ENCODE results near the gene OR51B4. TPM values are rescaled to one million over a fixed set of nuclear protein-coding genes. Genes with fewer than 3 reads are reported as not detected.
"Not testable (repeated sequence)": the region's sequence is repeated elsewhere in the genome, so short reads cannot be mapped to it uniquely, and the experiment has no call there.

OR51B4 gene
- total and polyA plus RNA-seq, 2 donors (not counting 1 experiment from before 2014, with no cell fraction given): 0.17 TPM; not detected in 1

GRCh38 chr11:5265832-5266231 is 35.9 kb downstream of the OR51B4 start:
- H3K4me3 ChIP-seq (replicated peaks in 1 of 4; ENCODE audit: control extremely low read depth in 1 of 4, insufficient read depth in 1 of 4, low read depth in 3 of 4, low read length in 4 of 4): no peak overlapping the region
- no peaks in the 10 kb centered on the region for H3K4me1 ChIP-seq (ENCODE audit: control insufficient read depth, extremely low read depth, insufficient read depth, low read length)
- no peak overlapping the region for H2AFZ ChIP-seq (ENCODE audit: low read length)
- H3K79me2 ChIP-seq (ENCODE audit: control insufficient read depth, insufficient read depth, low read length): no peaks in the 10 kb centered on the region
- no peaks in the 10 kb centered on the region for H3K36me3 ChIP-seq (ENCODE audit: control insufficient read depth, insufficient read depth, low read length)
- no peaks in the 10 kb centered on the region for H4K20me1 ChIP-seq (ENCODE audit: control insufficient read depth, extremely low read depth, insufficient read depth, low read length)
- H3K9me3 ChIP-seq (ENCODE audit: control insufficient read depth, insufficient read depth, low read depth, low read length): no peaks in the 10 kb centered on the region
- DNase-seq (ENCODE audit: low read depth in 2 of 2): no peak
- TF ChIP-seq CTCF (conservative IDR thresholded peaks at IDR 0.05 in 1 of 2, IDR thresholded peaks at IDR 0.05 in 1 of 2; ENCODE audit: low read depth in 1 of 2, low read length in 2 of 2): no peak
- no peak for TF ChIP-seq EZH2 (IDR thresholded peaks at IDR 0.05; ENCODE audit: low read length, missing control alignments)
- H3K27me3 ChIP-seq (ENCODE audit: control insufficient read depth, insufficient read depth, low read length): no peaks in the 10 kb centered on the region
- H3K4me2 ChIP-seq (ENCODE audit: extremely low read depth, insufficient read depth, low read length): no peak overlapping the region
- H3K9ac ChIP-seq (ENCODE audit: insufficient read depth, low read length): no peak overlapping the region
- H3K27ac ChIP-seq (ENCODE audit: insufficient read depth, low read length): no peak overlapping the region

- no peaks in the 10 kb centered on the region for H3K27me3 ChIP-seq (ENCODE audit: control insufficient read depth, insufficient read depth, low read length)
- no peaks in the 10 kb centered on the region for H3K4me1 ChIP-seq (ENCODE audit: control insufficient read depth, extremely low read depth, insufficient read depth, low read length)
- no peak overlapping the region for H2AFZ ChIP-seq (ENCODE audit: low read length)
- H3K4me3 ChIP-seq (replicated peaks in 1 of 4; ENCODE audit: control extremely low read depth in 1 of 4, insufficient read depth in 1 of 4, low read depth in 3 of 4, low read length in 4 of 4): no peak overlapping the region
- no peak overlapping the region for H3K27ac ChIP-seq (ENCODE audit: insufficient read depth, low read length)
- no peaks in the 10 kb centered on the region for H3K36me3 ChIP-seq (ENCODE audit: control insufficient read depth, insufficient read depth, low read length)
- no peaks in the 10 kb centered on the region for H4K20me1 ChIP-seq (ENCODE audit: control insufficient read depth, extremely low read depth, insufficient read depth, low read length)
- no peaks in the 10 kb centered on the region for H3K79me2 ChIP-seq (ENCODE audit: control insufficient read depth, insufficient read depth, low read length)
- H3K9ac ChIP-seq (ENCODE audit: insufficient read depth, low read length): no peak overlapping the region
- TF ChIP-seq CTCF (conservative IDR thresholded peaks at IDR 0.05 in 1 of 2, IDR thresholded peaks at IDR 0.05 in 1 of 2; ENCODE audit: low read depth in 1 of 2, low read length in 2 of 2) (no peak), EZH2 (IDR thresholded peaks at IDR 0.05; ENCODE audit: low read length, missing control alignments) (no peak)
- DNase-seq (ENCODE audit: low read depth in 2 of 2): no peak
- no peak overlapping the region for H3K4me2 ChIP-seq (ENCODE audit: extremely low read depth, insufficient read depth, low read length)
- no peaks in the 10 kb centered on the region for H3K9me3 ChIP-seq (ENCODE audit: control insufficient read depth, insufficient read depth, low read depth, low read length)
Observed at GRCh38 chr11:5258543-5259262, 43.0 kb downstream of the OR51B4 start.

- Histone ChIP-seq H3K4me2 (ENCODE audit: extremely low read depth, insufficient read depth, low read length) (no peak overlapping the region), H3K9ac (ENCODE audit: insufficient read depth, low read length) (no peak overlapping the region), H4K20me1 (ENCODE audit: control insufficient read depth, extremely low read depth, insufficient read depth, low read length) (no peaks in the 10 kb centered on the region), H3K27ac (ENCODE audit: insufficient read depth, low read length) (no peak overlapping the region), H3K79me2 (ENCODE audit: control insufficient read depth, insufficient read depth, low read length) (no peaks in the 10 kb centered on the region), H3K4me1 (ENCODE audit: control insufficient read depth, extremely low read depth, insufficient read depth, low read length) (no peaks in the 10 kb centered on the region), H2AFZ (ENCODE audit: low read length) (no peak overlapping the region), H3K36me3 (ENCODE audit: control insufficient read depth, insufficient read depth, low read length) (no peaks in the 10 kb centered on the region), H3K4me3 (replicated peaks in 1 of 4; ENCODE audit: control extremely low read depth in 1 of 4, insufficient read depth in 1 of 4, low read depth in 3 of 4, low read length in 4 of 4) (no peak overlapping the region), H3K27me3 (ENCODE audit: control insufficient read depth, insufficient read depth, low read length) (no peaks in the 10 kb centered on the region), H3K9me3 (ENCODE audit: control insufficient read depth, insufficient read depth, low read depth, low read length) (no peaks in the 10 kb centered on the region)
- TF ChIP-seq CTCF (conservative IDR thresholded peaks at IDR 0.05 in 1 of 2, IDR thresholded peaks at IDR 0.05 in 1 of 2; ENCODE audit: low read depth in 1 of 2, low read length in 2 of 2) (no peak), EZH2 (IDR thresholded peaks at IDR 0.05; ENCODE audit: low read length, missing control alignments) (no peak)
- DNase-seq (ENCODE audit: low read depth in 2 of 2): no peak
Observed at GRCh38 chr11:5257296-5257695, 44.5 kb downstream of the OR51B4 start.

- not testable (repeated sequence) for H2AFZ ChIP-seq (ENCODE audit: low read length); H3K4me2 ChIP-seq (ENCODE audit: extremely low read depth, insufficient read depth, low read length); H3K4me1 ChIP-seq (ENCODE audit: control insufficient read depth, extremely low read depth, insufficient read depth, low read length); H4K20me1 ChIP-seq (ENCODE audit: control insufficient read depth, extremely low read depth, insufficient read depth, low read length); H3K9me3 ChIP-seq (ENCODE audit: control insufficient read depth, insufficient read depth, low read depth, low read length); H3K4me3 ChIP-seq (replicated peaks in 1 of 4; ENCODE audit: control extremely low read depth in 1 of 4, insufficient read depth in 1 of 4, low read depth in 3 of 4, low read length in 4 of 4); H3K79me2 ChIP-seq (ENCODE audit: control insufficient read depth, insufficient read depth, low read length); H3K36me3 ChIP-seq (ENCODE audit: control insufficient read depth, insufficient read depth, low read length); H3K27ac ChIP-seq (ENCODE audit: insufficient read depth, low read length); H3K9ac ChIP-seq (ENCODE audit: insufficient read depth, low read length); H3K27me3 ChIP-seq (ENCODE audit: control insufficient read depth, insufficient read depth, low read length)
- DNase-seq (ENCODE audit: low read depth in 2 of 2): peak in 1 of 2 donors; percentile 59
Observed at GRCh38 chr11:5254646-5255413, 46.9 kb downstream of the OR51B4 start, which contains the start of gene HBG2. Gene HBG2, minus strand, starts transcription at chr11:5254781. Its CDS starts 53 bp downstream, at chr11:5254728.

Data from fibroblast of lung (primary cell).